GM19455 (cell line): ENCODE measurements around the gene POU5F1.

ENCODE experiments used
- ATAC-seq: cut with Tn5 transposase; IDR thresholded peaks from one replicate; pipeline ENCODE4 v1.9.1; 2021; ENCODE audit not compliant: unreplicated experiment

The POU5F1 gene

GRCh38 chr6:31116661-31117385 is 53.7 kb downstream of the POU5F1 start:
- no peak for ATAC-seq

- ATAC-seq: no peak
These were observed 54.4 kb downstream of the POU5F1 start for GRCh38 chr6:31115941-31116560.

GRCh38 chr6:31114970-31115849 is 55.3 kb downstream of the POU5F1 start:
- no peak for ATAC-seq

GRCh38 chr6:31114541-31114878 is 56.0 kb downstream of the POU5F1 start, which contains the start of gene PSORS1C1:
Gene PSORS1C1 (plus strand): TSS chr6:31114800. CDS start chr6:31129633, 14,833 bp downstream.
- ATAC-seq: no peak
